CD4-positive, CD25-positive, alpha-beta regulatory T cell (primary cell): ENCODE measurements around the gene PDE6B. TPM values are rescaled to one million over a fixed set of nuclear protein-coding genes. Genes with fewer than 3 reads are reported as not detected.

Experiments
- ATAC-seq, 2 donors: fragments of 150-1000 bp; cut with Tn5 transposase; one replicate each; pipeline ENCODE4 v1.10.0; 2021; ENCODE audit warnings: low read depth in 2 of 2, moderate number of reproducible peaks in 2 of 2, moderate library complexity in 1 of 2
- DNase-seq, 3 donors: peaks; one replicate each; pipeline versions ENCODE4 v3.0.0 to v3.0.0-alpha.2; 2012 to 2022; ENCODE audit warnings: mixed read lengths in 1 of 3
- H3K27ac ChIP-seq: one replicate; pipeline ENCODE4 v1.7.0; 2013; ENCODE audit warnings: mild to moderate bottlenecking, low read length; ENCODE audit not compliant: insufficient read depth, poor library complexity, severe bottlenecking
- H3K27me3 ChIP-seq: one replicate; pipeline ENCODE4 v1.7.0; 2013; ENCODE audit warnings: low read length; ENCODE audit not compliant: control insufficient read depth, insufficient read depth
- H3K36me3 ChIP-seq: one replicate; pipeline ENCODE4 v1.7.0; 2013; ENCODE audit warnings: mild to moderate bottlenecking, low read length, moderate library complexity; ENCODE audit not compliant: control insufficient read depth, insufficient read depth
- H3K4me1 ChIP-seq: 2 replicates; pipeline ENCODE4 v1.7.0; 2013; ENCODE audit warnings: mild to moderate bottlenecking, low read length; ENCODE audit not compliant: insufficient read depth, control insufficient read depth, poor library complexity, severe bottlenecking
- H3K4me3 ChIP-seq: one replicate; pipeline ENCODE4 v1.7.0; 2013; ENCODE audit warnings: low read depth, mild to moderate bottlenecking, low read length, moderate library complexity
- H3K9me3 ChIP-seq, 2 experiments: 1 replicate in 1 of 2; 2 replicates in 1 of 2; pipeline ENCODE4 v1.7.0; 2013; ENCODE audit warnings: low read length in 2 of 2, mild to moderate bottlenecking in 1 of 2, moderate library complexity in 1 of 2; ENCODE audit not compliant: control insufficient read depth in 2 of 2
- H3K27ac Mint-ChIP-seq, 3 donors: one replicate each; pipeline ENCODE4 v1.8.0; 2020 to 2022; ENCODE audit warnings: mild to moderate bottlenecking in 3 of 3, mixed read lengths in 3 of 3, moderate library complexity in 2 of 3
- H3K27me3 Mint-ChIP-seq: one replicate; pipeline ENCODE4 v1.8.0; 2022; ENCODE audit warnings: mild to moderate bottlenecking, mixed read lengths
- H3K36me3 Mint-ChIP-seq: one replicate; pipeline ENCODE4 v1.8.0; 2020; ENCODE audit warnings: mixed read lengths
- H3K4me1 Mint-ChIP-seq, 4 donors: one replicate each; pipeline ENCODE4 v1.8.0; 2020 to 2022; ENCODE audit warnings: mixed read lengths in 4 of 4, mild to moderate bottlenecking in 1 of 4
- H3K4me3 Mint-ChIP-seq, 4 donors: one replicate each; pipeline ENCODE4 v1.8.0; 2020 to 2022; ENCODE audit warnings: mild to moderate bottlenecking in 4 of 4, mixed read lengths in 4 of 4, moderate library complexity in 3 of 4
- H3K9me3 Mint-ChIP-seq, 7 donors: one replicate each; pipeline ENCODE4 v1.8.0; 2020 to 2022; ENCODE audit warnings: mixed read lengths in 7 of 7, mild to moderate bottlenecking in 3 of 7, moderate library complexity in 2 of 7
- polyA plus RNA-seq, 4 donors: library from polyadenylated mRNA; unstranded; fragments of 300-500 nt; fragmentation: Illumina TruSeq; gene quantifications; one replicate each; pipeline ENCODE4 v1.2.3, GENCODE V29; 2021
- total RNA-seq: library from RNA; stranded (reverse); gene quantifications from one replicate; pipeline ENCODE4 v1.2.3, GENCODE V29; 2022

PDE6B gene
- total and polyA plus RNA-seq, 5 donors from 2014 or later: 12.3 to 19.8 (median 13.8) TPM

DNA sequence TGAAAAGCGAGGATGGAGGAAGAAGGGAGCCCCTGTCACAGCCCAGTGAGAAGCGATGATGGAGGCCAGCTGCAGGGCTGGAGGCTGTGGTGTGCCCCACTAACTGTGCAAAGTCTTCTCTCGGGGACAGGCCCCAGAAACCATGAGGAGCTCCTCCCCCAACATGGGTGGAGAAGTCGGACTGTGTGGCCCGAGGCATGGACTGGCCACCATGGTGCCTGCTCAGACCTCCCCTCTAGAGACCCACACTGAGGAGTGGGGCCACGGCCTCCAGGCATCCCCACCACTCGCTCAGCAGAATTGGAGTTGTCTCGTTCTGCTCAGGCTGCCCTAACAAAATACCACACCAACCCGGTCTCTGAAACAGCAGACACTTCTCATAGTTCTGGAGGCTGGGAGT is 12.2 kb upstream of the PDE6B start:
- no peaks in the 10 kb centered on the region for H3K36me3 ChIP-seq
- H3K4me3 ChIP-seq: no peak overlapping the region
- no peak for DNase-seq
- Mint-ChIP-seq H3K36me3 (no peaks in the 10 kb centered on the region), H3K27me3 (peaks cover 16% of the 10 kb centered on the region), H3K4me1 (peaks cover 0 to 4% (median 2%) of the 10 kb centered on the region in 4 donors), H3K9me3 (peaks cover 0 to 6% (median 4%) of the 10 kb centered on the region in 7 donors), H3K4me3 (no peak overlapping the region), H3K27ac (no peak overlapping the region)
- no peaks in the 10 kb centered on the region for H3K4me1 ChIP-seq
- no peak overlapping the region for H3K27ac ChIP-seq
- H3K27me3 ChIP-seq: no peaks in the 10 kb centered on the region
- no peaks in the 10 kb centered on the region for H3K9me3 ChIP-seq
- no peak for ATAC-seq

DNA sequence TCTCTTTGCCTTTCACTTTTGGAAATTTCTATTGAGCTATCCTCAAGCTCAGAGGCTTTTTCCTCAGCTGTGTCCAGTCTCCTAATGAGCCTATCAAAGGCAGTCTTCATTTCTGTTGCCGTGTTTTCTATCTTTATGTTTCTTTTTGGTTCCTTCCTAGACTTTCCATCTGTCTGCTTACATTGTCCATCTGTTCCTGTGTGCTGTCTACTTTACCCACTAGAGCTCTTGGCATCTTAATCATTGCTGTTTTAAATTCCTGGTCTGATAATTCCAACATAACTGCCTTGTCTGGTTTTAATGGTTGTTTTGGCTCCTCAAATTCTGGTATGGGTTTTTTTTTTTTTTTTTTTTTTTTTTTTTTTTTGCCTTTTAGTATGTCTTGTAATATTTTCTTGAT is 9.3 kb upstream of the PDE6B start:
- no peaks in the 10 kb centered on the region for H3K4me1 ChIP-seq
- peaks cover 0 to 4% (median 0%) of the 10 kb centered on the region in 7 donors for H3K9me3 Mint-ChIP-seq
- no peak overlapping the region for H3K27ac Mint-ChIP-seq
- H3K36me3 ChIP-seq: no peaks in the 10 kb centered on the region
- H3K4me3 ChIP-seq: no peak overlapping the region
- no peaks in the 10 kb centered on the region for H3K9me3 ChIP-seq
- ATAC-seq (no peak), DNase-seq (no peak)
- no peaks in the 10 kb centered on the region for H3K27me3 ChIP-seq
- H3K27ac ChIP-seq: no peak overlapping the region
- H3K36me3 Mint-ChIP-seq: no peaks in the 10 kb centered on the region
- no peak overlapping the region for H3K4me3 Mint-ChIP-seq
- H3K4me1 Mint-ChIP-seq: peaks cover 0 to 4% (median 0%) of the 10 kb centered on the region in 4 donors
- peaks cover 7% of the 10 kb centered on the region for H3K27me3 Mint-ChIP-seq

DNA sequence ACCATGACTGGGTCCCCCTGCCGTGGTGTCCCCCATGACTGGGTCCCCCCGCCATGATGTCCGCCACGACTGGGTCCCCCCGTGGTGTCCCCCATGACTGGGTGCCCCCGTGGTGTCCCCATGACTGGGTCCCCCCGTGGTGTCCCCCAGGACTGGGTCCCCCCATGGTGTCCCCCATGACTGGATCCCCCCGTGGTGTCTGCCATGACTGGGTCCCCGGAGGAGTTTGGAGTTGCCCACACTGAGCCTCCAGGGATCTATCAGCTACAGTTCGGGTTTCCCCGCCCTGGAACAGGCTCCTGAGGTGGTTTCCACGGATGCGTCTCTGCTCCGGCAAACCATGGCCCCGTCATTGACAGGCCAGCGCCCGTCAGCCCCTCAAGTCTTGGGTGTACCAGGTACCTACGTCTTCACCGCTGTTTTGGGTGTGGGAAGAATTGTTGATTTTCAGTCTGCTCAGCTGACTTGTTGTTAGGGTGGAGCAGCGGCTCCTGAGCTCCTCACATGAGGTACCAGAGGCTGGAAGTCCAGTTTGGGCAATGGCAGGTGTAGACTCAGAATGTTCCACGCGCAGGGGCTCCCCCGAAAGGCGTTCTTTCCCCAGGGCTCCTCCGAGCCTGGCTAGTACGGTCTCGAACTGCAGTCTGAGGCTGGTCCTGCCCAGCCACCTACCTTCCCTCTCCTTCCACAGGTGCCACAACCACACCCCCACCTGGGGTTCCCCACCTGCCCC is 8.3 kb upstream of the PDE6B start:
- no peak for DNase-seq
- no peak overlapping the region for H3K27ac ChIP-seq
- H3K27me3 ChIP-seq: no peaks in the 10 kb centered on the region
- no peaks in the 10 kb centered on the region for H3K36me3 Mint-ChIP-seq
- H3K27me3 Mint-ChIP-seq: peaks cover 7% of the 10 kb centered on the region
- H3K4me3 ChIP-seq: no peak overlapping the region
- no peak for ATAC-seq
- no peaks in the 10 kb centered on the region for H3K36me3 ChIP-seq
- H3K9me3 Mint-ChIP-seq: peaks cover 0 to 5% (median 0%) of the 10 kb centered on the region in 7 donors
- no peaks in the 10 kb centered on the region for H3K9me3 ChIP-seq
- H3K27ac Mint-ChIP-seq: no peak overlapping the region
- no peaks in the 10 kb centered on the region for H3K4me1 ChIP-seq
- H3K4me3 Mint-ChIP-seq: no peak overlapping the region
- H3K4me1 Mint-ChIP-seq: peaks cover 0 to 4% (median 0%) of the 10 kb centered on the region in 4 donors

DNA sequence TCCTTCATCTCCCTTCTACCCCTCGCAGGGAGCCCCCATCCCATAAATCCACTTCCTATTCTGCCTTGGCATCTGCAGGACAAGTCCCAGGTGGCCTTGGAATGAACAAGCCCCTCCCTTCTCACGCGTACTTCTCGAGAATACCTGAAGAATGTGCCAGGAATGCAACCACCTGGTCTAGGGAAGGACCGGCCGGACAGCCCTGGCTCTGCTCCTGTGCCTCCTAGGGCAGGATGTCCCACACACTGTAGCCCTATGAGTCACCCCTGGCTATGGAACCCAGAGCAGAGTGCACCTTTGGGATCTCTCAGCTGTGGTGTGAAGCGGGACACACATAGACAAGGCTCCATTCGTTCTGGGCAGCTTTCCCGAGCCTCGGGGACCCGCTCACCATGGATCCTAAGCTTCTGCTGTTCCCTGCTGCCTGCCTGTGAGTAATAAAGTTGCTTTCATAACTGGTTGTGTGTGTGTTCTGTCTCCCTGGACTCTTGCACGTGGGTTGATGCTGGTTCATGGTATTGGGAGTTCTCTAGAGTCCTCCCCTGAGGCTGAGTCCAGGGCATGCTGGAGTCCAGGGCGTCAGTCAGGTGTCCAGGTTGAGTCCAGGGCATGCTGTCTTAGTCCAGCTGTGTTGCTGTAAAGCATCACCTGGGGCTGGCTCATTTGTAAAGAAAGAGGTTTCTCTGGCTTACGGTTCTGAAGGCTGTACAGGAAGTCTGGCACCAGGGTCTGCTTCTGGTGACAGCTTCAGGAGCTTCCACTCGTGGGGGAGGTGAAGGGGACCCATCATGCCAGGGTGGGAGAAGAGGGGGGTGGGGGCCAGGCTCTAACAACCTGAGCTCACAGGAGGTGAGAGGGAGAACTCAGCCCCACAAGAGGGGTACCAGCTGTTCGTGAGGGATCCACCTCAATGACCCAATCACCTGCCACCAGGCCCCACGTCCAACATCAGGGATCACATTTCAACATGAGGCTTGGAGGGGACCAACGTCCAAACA is 7.4 kb upstream of the PDE6B start:
- H3K27me3 ChIP-seq: no peaks in the 10 kb centered on the region
- no peaks in the 10 kb centered on the region for H3K9me3 ChIP-seq
- no peak overlapping the region for H3K27ac ChIP-seq
- H3K36me3 ChIP-seq: no peaks in the 10 kb centered on the region
- H3K9me3 Mint-ChIP-seq: peaks cover 0 to 6% (median 0%) of the 10 kb centered on the region in 7 donors
- H3K4me3 Mint-ChIP-seq: no peak overlapping the region
- no peaks in the 10 kb centered on the region for H3K4me1 ChIP-seq
- DNase-seq (no peak), ATAC-seq (no peak)
- H3K4me3 ChIP-seq: no peak overlapping the region
- no peaks in the 10 kb centered on the region for H3K36me3 Mint-ChIP-seq
- peaks cover 9% of the 10 kb centered on the region for H3K27me3 Mint-ChIP-seq
- no peak overlapping the region for H3K27ac Mint-ChIP-seq
- H3K4me1 Mint-ChIP-seq: peaks cover 0 to 4% (median 0%) of the 10 kb centered on the region in 4 donors

DNA sequence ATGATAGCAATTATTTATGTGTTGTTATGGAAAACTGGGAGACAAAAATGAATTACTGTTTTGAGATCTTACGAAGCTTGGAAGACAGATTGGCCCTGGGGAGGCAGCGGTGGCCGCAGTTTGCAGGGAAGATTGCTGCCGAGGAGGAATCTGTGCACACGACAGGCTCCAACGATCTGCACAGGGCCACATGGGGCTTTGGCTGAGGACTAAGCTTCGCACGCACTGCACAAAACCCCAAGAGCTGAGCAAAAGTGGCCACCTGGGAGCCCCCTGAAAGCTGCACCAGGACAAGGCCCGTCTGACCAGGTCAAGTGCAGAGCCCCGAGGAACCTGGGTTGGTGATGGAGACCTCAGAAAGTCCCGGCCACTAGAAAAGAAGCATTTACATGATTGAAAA is 5.2 kb upstream of the PDE6B start:
- no peak for ATAC-seq
- H3K4me3 ChIP-seq: no peak overlapping the region
- H3K27me3 Mint-ChIP-seq: peaks cover 4% of the 10 kb centered on the region
- H3K9me3 ChIP-seq: no peaks in the 10 kb centered on the region
- no peaks in the 10 kb centered on the region for H3K4me1 ChIP-seq
- no peak overlapping the region for H3K27ac Mint-ChIP-seq
- H3K4me1 Mint-ChIP-seq: no peaks in the 10 kb centered on the region
- H3K4me3 Mint-ChIP-seq: no peak overlapping the region
- H3K9me3 Mint-ChIP-seq: peaks cover 0 to 6% (median 0%) of the 10 kb centered on the region in 7 donors
- H3K36me3 ChIP-seq: no peaks in the 10 kb centered on the region
- no peak for DNase-seq
- H3K27ac ChIP-seq: no peak overlapping the region
- H3K36me3 Mint-ChIP-seq: no peaks in the 10 kb centered on the region
- no peaks in the 10 kb centered on the region for H3K27me3 ChIP-seq

DNA sequence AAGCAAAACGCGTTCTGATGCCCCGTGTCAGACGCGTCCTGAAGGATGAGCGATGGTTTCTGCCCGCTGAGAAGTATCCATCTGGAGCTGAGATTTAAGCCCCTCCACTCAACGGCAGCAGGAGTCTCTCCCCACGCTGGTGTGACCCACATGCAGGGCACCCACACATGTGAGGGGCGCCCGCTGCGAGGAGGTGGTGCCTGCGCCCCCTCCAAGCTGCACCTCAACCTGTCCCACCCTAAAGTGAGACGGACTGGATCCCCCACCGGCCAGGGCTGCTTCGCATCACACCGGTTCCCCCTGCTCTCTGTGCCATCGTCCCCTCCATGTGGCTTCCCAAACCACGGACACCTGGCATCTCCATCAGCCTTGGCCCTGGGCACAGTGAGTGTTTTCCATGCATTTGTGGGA is 4.5 kb upstream of the PDE6B start:
- Mint-ChIP-seq H3K27ac (no peak overlapping the region), H3K36me3 (no peaks in the 10 kb centered on the region), H3K4me3 (no peak overlapping the region), H3K27me3 (peaks cover 4% of the 10 kb centered on the region), H3K4me1 (no peaks in the 10 kb centered on the region), H3K9me3 (peaks cover 0 to 6% (median 0%) of the 10 kb centered on the region in 7 donors)
- ATAC-seq: no peak
- no peak overlapping the region for H3K27ac ChIP-seq
- H3K9me3 ChIP-seq: no peaks in the 10 kb centered on the region
- H3K4me3 ChIP-seq: no peak overlapping the region
- H3K36me3 ChIP-seq: no peaks in the 10 kb centered on the region
- no peak for DNase-seq
- H3K27me3 ChIP-seq: no peaks in the 10 kb centered on the region
- H3K4me1 ChIP-seq: no peaks in the 10 kb centered on the region

- Histone ChIP-seq H3K27ac (no peak overlapping the region), H3K4me3 (no peak overlapping the region), H3K36me3 (no peaks in the 10 kb centered on the region), H3K27me3 (no peaks in the 10 kb centered on the region), H3K9me3 (no peaks in the 10 kb centered on the region), H3K4me1 (no peaks in the 10 kb centered on the region)
- no peak overlapping the region for H3K4me3 Mint-ChIP-seq
- H3K27me3 Mint-ChIP-seq: peaks cover 4% of the 10 kb centered on the region
- ATAC-seq (no peak), DNase-seq (no peak)
- H3K4me1 Mint-ChIP-seq: no peaks in the 10 kb centered on the region
- peaks cover 0 to 6% (median 0%) of the 10 kb centered on the region in 7 donors for H3K9me3 Mint-ChIP-seq
- H3K36me3 Mint-ChIP-seq: no peaks in the 10 kb centered on the region
- no peak overlapping the region for H3K27ac Mint-ChIP-seq
These were observed 3.9 kb upstream of the PDE6B start for GRCh38 chr4:621296-622070.
